DMS53 (cell line): ENCODE data around the gene CACNA2D1.
A peak's percentile ranks its signal among the peaks of the same experiment; 100 is the strongest.

ENCODE experiments used
- DNase-seq: peaks from one replicate; lab custom pipeline; 2025; lab: John Stamatoyannopoulos, UW

The CACNA2D1 gene

DNA sequence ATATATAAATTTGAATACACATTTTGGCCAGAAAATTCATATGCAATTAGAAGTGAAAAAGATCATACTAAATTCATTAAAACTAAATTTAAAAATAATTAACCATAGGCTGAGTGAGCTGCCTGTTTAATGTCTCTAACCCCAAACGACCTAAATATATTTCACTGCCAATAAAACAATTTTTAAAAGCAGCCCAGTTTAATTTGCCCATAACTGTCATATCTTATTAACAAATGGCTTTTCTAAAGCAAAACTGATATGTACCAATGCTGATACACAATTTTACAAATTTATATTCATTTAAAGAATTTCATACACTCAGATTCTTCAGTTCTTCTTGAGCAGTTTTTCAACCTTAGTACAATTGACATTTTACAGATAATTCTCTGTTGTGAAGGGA, 99.9 kb downstream of the CACNA2D1 start:
- no peak for DNase-seq

DNA sequence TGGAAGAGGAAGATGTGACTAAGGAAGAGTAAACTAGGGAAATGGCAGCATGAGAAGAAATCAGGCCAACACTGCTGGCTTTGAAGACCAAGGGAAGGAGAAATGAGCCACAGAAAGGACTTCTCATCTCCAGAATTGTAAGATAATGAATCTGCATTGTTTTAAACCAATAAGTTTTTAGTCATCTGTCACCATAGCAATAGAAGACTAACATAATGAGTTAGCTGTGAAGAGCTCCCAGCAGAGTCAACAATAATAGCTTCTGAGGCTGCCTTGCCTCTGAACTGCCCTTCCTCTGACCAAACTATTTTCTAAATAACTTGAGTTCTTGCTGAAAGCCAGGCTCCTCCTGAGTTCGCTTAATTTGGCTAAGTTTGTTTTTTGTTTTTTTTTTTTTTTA, 103.6 kb downstream of the CACNA2D1 start:
- DNase-seq, result no peak

- DNase-seq, result peak; percentile 93
These were observed 107.7 kb downstream of the CACNA2D1 start for GRCh38 chr7:82335927-82336326.

DNA sequence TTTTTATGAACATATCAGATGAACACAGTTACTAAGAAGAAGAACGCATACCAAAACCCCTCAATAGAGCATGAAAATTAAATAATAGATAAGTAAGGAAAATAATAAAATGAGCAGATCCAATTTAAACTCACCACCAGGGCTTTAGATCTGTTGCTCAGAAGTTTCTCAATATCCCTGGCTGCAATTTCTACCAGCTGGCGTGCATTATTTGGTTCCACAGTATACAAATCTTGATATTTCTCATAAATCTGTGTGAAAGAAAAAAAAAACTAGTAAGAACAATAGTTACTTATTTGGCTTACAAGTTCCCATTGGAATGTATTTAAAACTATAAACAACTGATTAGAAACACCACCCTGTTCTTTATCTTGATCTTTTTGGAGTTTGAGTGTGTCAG, 108.6 kb downstream of the CACNA2D1 start:
- DNase-seq, result no peak

- no peak for DNase-seq
These were observed 112.3 kb downstream of the CACNA2D1 start for GRCh38 chr7:82331234-82331633.

- DNase-seq, result no peak
These were observed 112.8 kb downstream of the CACNA2D1 start for GRCh38 chr7:82330706-82331215.

DNA sequence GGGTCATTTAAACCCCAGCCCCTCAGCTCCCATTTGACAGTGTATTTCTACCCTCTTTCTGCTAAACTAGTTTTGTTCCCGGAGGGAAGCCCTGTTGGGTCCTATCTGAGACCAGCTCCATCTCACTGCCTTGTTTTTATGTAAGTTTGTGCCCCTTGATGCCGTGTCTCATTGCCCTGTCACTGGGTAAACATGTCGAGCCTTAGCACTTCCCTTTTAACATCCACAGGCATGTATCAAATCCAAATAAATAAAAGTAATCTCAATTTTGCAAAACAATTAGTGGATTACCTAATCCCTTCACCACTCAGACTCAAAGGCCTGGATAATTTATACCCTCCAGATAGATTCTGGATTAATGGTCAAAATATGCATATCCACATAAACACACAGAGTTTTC, 115.7 kb downstream of the CACNA2D1 start:
- no peak for DNase-seq

DNA sequence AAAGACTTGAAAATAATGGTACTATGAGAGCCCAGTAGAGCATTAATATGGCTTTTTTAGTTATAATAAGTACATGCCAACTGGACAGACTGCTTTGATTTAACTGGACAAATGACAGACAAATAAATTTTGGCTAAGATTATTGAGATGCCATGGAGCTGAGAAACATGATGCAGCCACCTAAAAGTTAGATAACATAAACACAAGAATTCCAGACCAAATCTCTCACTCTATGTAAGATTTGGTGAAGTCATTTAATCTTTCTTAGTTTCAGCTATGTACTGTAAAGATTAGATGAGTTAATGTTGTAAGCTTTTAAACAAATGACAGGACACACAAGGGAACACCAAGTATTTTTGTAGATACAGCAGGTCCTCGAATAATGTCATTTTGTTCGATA, 118.2 kb downstream of the CACNA2D1 start:
- no peak for DNase-seq

- DNase-seq, result no peak
These were observed 119.8 kb downstream of the CACNA2D1 start for GRCh38 chr7:82323806-82324205.

GRCh38 chr7:82319674-82320118, 123.9 kb downstream of the CACNA2D1 start:
- peak; percentile 65 for DNase-seq

- no peak for DNase-seq
These were observed 124.8 kb downstream of the CACNA2D1 start for GRCh38 chr7:82318786-82319185.

DNA sequence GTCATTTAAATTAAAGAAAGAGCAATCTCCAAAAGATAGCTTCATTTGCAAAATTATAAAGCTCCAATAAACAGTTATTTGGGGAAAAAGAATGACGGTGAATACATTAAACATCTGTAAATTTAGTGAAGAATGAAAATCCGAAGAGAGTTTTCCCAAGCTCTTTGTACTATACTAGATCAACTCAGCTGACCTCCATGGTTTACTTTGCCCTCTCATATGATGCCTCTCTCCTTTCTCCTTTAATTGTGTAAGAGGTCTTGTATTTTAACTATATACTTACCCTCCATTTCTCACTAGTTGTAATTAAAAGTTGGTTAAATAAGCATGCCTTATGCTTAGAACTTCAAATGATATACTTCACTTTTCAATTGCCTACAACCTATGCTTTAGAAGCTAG, 125.8 kb downstream of the CACNA2D1 start:
- DNase-seq, result no peak

DNA sequence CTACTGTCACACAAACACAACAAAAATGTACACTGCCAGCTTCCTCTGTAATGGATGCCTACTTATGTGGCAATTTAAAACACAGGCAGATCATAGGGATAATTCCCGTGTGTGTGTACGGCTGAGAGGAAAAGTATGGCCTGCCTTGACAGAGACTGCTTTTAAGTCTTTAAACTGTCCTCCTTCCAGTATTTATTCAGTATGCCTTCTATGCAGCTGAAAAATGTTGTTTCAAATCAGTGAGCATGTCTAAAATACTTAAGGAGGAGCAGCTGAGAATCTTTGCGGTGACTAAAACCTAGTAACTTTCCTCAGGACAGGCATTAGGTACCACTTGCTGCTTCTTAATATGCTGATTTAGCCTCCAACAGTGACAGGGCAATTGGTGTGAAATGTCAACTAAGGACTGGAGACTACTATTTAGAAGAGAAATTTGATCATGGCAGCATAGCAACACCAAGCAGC, 126.3 kb downstream of the CACNA2D1 start:
- no peak for DNase-seq

DNA sequence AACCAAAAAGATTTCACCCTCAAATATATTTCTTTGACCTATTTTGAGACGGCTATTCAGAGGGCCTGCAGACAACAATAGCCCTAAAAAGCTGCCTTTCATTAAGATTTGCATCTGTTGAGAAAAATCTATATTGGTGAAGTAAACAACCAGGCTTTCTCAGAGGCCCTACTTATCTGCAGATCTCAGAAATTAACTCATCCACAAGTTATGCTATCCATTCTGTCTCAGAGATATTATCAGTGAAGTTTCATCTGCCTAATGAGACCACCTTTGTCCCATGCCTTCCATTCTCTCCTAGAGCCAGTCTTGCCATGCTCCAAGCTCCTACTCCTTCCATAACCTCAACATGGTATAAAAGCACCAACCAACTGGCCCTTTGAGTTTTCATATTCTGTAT, 130.3 kb downstream of the CACNA2D1 start:
- no peak for DNase-seq

GRCh38 chr7:82312646-82313045, 130.9 kb downstream of the CACNA2D1 start:
- DNase-seq, result no peak

DNA sequence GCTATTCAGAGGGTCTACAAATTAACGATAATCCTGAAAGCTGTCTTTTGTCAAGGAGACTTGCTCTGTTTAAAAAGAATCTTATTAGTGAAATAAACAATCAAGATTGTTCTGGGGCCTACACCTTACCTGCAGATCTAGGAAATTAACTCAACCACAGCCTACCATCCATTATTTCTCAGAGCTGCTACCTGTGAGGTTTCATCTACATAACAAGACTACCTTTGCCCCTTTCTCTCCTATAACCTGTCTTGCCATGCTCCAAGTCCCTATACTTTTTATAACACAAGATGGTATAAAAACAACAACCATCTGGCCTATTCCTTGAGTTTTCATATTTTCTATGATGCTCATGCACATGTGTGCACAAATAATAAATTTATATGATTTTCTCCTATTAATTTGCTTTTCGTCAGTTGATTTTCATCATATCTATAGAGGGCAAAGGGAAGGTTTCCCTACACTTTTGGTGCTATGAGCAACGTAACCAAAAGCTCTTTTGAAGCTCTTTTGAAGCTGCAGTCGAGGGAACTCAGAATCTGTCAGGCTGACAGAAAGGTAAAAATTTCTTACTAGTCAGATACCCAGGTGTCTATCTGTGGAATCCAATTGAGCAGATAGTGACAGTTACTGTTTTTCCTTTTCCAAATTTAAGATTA, 138.1 kb downstream of the CACNA2D1 start:
- DNase-seq, result no peak

DNA sequence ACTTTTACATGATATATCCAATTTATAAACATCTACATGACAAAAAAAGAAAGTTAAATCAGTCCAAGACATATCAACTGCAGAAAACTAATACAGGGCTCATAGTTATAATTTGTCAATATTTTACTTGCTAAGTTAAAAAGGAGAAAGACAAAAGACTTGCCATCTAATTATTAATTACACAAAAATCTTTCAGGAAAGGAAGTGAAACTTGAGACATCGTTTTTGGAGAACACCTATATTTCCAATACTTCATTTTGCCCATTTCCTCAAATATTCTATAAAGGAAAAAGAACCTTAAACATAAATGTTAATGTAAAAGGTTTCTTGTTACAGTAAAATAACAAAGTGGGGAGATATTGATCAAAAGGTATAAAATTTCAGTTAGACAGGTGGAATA, 148.7 kb downstream of the CACNA2D1 start:
- DNase-seq, result no peak

DNA sequence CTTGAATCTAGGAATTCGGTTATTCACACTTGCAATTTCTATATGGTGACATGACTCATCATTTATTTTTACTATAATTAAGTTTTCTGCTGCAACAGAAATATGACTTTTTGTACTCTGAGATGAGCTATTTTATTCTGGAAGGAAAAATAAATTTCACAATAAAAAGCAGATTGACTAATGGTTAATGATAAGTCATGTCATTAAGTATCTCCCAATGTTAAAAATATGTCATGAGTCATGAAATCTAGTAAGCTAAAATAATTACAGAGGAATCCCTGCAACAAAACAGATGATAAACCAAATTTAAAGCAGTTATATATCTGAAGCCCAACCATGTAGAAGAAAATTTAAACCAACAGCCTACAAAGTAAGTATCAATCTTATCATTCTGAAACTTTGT, 149.2 kb downstream of the CACNA2D1 start:
- DNase-seq, result no peak

DNA sequence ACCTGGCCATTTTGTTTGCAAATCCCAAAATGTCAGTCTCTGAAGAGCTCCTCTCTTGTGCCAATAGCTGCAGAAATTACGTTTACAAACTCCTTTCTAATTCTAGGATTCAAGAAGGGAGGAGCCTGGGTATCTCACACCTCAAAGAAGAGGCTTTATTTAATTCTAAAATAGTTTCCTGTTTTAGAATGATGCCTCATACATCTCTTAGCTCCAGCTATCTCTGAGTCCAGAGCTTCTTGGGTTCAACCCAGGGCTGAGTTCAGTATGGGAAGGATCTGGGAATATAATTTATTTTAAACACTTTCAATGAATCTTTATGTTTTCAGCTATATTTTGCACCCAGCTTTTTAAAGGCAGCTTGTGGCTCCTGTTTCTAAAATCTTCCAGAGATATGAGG, 150.1 kb downstream of the CACNA2D1 start:
- DNase-seq, result no peak

- no peak for DNase-seq
These were observed 151.6 kb downstream of the CACNA2D1 start for GRCh38 chr7:82291931-82292330.

DNA sequence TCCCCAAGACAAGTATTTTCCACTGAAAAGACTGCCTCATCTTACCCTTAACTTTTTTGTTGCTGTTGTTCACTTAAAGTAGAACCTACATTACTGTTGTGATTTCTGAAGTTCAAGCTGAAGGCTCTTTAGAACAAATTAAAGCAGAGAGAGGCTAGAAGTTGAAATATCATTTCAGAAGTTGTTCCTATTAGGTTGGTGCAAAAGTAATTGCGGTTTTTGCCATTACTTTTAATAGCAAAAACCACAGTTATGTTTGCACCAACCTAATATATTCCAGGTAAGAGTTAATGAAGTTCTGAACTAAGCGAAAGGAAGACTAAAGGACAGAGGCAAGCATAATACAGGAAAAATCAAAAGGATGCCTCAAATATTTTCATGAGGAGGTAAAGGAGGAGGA, 153.7 kb downstream of the CACNA2D1 start:
- DNase-seq, result no peak

DNA sequence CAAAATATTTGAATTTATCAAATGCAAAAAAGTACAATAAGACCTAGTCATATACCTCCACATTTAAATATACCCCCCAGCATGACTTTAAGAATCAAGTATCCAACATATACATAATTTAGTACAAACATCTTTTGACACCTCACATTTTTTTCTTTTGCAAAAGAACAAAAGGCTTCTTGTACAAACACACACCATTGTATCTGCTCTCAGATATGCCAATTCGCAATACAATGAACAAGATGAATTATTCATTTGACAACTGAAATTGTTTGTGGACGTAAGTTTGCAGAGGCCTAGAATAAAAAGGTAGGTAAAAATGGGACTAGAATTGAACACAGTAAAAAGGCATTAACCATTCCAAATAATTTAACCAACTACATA, 154.4 kb downstream of the CACNA2D1 start:
- no peak for DNase-seq

DNA sequence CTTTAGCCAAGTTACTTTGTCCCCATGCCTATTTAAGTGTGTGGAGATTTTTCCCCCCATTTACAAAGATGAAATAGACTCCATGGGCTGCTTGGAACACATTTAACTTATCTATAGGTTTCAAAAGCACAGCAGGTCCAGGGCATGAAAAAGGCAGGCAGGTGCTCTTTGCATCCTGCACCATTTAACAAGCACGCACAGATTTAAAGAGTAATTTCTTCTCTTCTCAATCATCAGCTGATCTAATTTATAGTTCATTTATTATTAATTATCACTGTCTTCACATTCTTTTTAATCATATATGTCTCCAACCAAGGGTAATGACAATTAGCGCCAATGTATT, 156.8 kb downstream of the CACNA2D1 start:
- DNase-seq, result no peak

DNA sequence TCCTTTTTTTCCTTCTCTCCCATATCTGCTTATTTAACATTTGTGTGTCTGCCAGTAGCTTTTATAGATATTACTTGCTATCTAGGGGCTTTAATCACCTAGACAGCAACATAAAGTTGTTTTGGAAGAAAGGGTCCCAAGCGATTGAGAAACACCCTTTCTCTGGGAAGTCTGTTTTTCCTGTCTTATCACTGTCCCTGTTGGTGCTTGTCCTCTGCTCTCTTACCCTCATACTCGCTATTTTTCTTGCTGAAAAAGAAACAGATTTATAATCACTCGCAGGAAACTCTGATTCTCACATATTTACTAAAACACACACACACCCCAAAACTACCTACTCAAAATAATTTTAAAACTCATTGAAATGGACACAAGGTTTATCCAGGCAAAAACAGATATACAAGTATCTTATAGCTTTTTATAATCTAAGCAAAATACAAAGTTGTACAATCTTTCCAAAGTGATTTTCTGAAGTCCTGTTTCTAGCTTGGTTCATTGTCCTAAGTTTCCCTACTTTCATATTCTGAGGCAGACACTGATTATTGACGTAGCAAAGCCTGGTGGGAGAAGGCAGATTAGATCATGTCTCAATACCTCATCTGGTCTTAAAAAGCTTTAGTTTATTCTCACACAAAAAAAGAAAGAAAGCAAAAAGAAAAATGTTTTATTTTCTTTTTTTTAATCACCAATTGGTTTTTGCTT, 157.3 kb downstream of the CACNA2D1 start:
- DNase-seq, result no peak
